ENCODE results near the gene GRK7.

DNA sequence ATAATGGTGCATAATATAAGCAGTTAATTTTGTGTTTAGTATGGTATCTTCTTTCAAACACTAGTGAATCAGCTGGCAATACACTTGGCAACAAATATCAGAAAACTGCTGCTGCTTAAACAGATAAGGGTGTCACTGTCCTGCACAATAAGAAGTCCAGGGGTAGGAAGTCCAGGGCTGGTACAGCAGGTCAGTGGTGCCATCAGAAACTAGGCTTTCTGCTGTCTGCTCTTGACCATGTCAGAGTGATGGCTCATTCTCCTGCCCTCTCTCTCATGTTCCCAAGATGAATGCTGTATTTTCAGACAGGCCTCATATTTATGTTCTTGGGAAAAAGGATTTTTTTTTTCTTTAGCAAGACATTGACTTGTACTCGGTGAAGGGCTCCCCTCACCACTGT lies 9.2 kb upstream of the GRK7 start:
- no peak for TF ChIP-seq EZH2 (IDR thresholded peaks at IDR 0.05; ENCODE audit: borderline replicate concordance, insufficient read depth, low read depth, low read length, poor library complexity, severe bottlenecking)
- TF ChIP-seq, protein P1, sequence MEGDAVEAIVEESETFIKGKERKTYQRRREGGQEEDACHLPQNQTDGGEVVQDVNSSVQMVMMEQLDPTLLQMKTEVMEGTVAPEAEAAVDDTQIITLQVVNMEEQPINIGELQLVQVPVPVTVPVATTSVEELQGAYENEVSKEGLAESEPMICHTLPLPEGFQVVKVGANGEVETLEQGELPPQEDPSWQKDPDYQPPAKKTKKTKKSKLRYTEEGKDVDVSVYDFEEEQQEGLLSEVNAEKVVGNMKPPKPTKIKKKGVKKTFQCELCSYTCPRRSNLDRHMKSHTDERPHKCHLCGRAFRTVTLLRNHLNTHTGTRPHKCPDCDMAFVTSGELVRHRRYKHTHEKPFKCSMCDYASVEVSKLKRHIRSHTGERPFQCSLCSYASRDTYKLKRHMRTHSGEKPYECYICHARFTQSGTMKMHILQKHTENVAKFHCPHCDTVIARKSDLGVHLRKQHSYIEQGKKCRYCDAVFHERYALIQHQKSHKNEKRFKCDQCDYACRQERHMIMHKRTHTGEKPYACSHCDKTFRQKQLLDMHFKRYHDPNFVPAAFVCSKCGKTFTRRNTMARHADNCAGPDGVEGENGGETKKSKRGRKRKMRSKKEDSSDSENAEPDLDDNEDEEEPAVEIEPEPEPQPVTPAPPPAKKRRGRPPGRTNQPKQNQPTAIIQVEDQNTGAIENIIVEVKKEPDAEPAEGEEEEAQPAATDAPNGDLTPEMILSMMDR (IDR thresholded peaks at IDR 0.05) = no peak

Data from B cell (primary cell).